GM13977 (cell line): ENCODE data around the gene TAF4B.

Source experiments
- DNase-seq: peaks from one replicate; pipeline ENCODE4 v3.0.0; 2012; ENCODE audit warnings: low spot score
- CTCF ChIP-seq: IDR thresholded peaks from 2 replicates; pipeline ENCODE4 v1.5.1; 2012; ENCODE audit warnings: mild to moderate bottlenecking, control low read depth; ENCODE audit not compliant: insufficient read depth; ENCODE audit errors: extremely low read depth, missing control alignments
- in situ Hi-C: fragments of 300-500 bp; cut with MboI; formaldehyde crosslinking; loops from one replicate; pipeline ENCODE4 v1.12.0; 2022; ENCODE audit warnings: low sequenced_read_pairs, low pct_unique_long_range_greater_than_20kb, mixed read lengths, inconsistent platforms; ENCODE audit not compliant: unreplicated experiment

TAF4B gene

GRCh38 chr18:26417190-26417589 lies 190.9 kb downstream of the TAF4B start:
- no peak for DNase-seq
- TF ChIP-seq CTCF = no peak
- in situ Hi-C loops = no loop called here

GRCh38 chr18:26418225-26418624 lies 192.0 kb downstream of the TAF4B start:
- TF ChIP-seq CTCF = no peak
- DNase-seq = no peak
- in situ Hi-C loops = no loop called here

GRCh38 chr18:26419746-26420145 lies 193.5 kb downstream of the TAF4B start:
- TF ChIP-seq CTCF = no peak
- no peak for DNase-seq
- in situ Hi-C loops = no loop called here

- TF ChIP-seq CTCF = no peak
- in situ Hi-C loops = no loop called here
- DNase-seq = no peak
These were observed 195.3 kb downstream of the TAF4B start for GRCh38 chr18:26421503-26421902.

- in situ Hi-C loops = no loop called here
- TF ChIP-seq CTCF = no peak
- DNase-seq = no peak
These were observed 195.7 kb downstream of the TAF4B start for GRCh38 chr18:26421931-26422330.

GRCh38 chr18:26422472-26423162 lies 196.4 kb downstream of the TAF4B start:
- no peak for TF ChIP-seq CTCF
- in situ Hi-C loops = no loop called here
- DNase-seq = peak; percentile 35
